HG02763 (cell line): ENCODE results near the gene DLG1.

Source experiments
- ATAC-seq: cut with Tn5 transposase; IDR thresholded peaks from one replicate; pipeline ENCODE4 v1.9.1; 2021; ENCODE audit warnings: mild to moderate bottlenecking, moderate library complexity; ENCODE audit not compliant: unreplicated experiment

Gene DLG1

GRCh38 chr3:197320582-197320981 lies 22.2 kb upstream of the DLG1 start:
- no peak for ATAC-seq

GRCh38 chr3:197317250-197317963 lies 19.0 kb upstream of the DLG1 start:
- ATAC-seq: no peak

- ATAC-seq: no peak
Measured at GRCh38 chr3:197312431-197312830, 14.0 kb upstream of the DLG1 start.

GRCh38 chr3:197311591-197311990 lies 13.2 kb upstream of the DLG1 start:
- no peak for ATAC-seq

GRCh38 chr3:197309528-197310361 lies 11.3 kb upstream of the DLG1 start:
- ATAC-seq: no peak

- ATAC-seq: no peak
Measured at GRCh38 chr3:197308591-197308990, 10.2 kb upstream of the DLG1 start.

GRCh38 chr3:197306374-197307086 lies 8.1 kb upstream of the DLG1 start:
- no peak for ATAC-seq

GRCh38 chr3:197305854-197306253 lies 7.4 kb upstream of the DLG1 start:
- peak; percentile 91 for ATAC-seq

GRCh38 chr3:197303452-197303851 lies 5.0 kb upstream of the DLG1 start:
- no peak for ATAC-seq

GRCh38 chr3:197302696-197303341 lies 4.4 kb upstream of the DLG1 start:
- no peak for ATAC-seq

- no peak for ATAC-seq
Measured at GRCh38 chr3:197302033-197302432, 3.6 kb upstream of the DLG1 start.

GRCh38 chr3:197300361-197300760 lies 1.9 kb upstream of the DLG1 start:
- ATAC-seq: no peak

GRCh38 chr3:197298945-197299854 lies 788 bp upstream of the DLG1 start:
- no peak for ATAC-seq

- ATAC-seq: peak; percentile 73
Measured at GRCh38 chr3:197297476-197298340, 704 bp downstream of the DLG1 start.

- ATAC-seq: no peak
Measured at GRCh38 chr3:197297002-197297401, 1.4 kb downstream of the DLG1 start.

- ATAC-seq: no peak
Measured at GRCh38 chr3:197296545-197296944, 1.9 kb downstream of the DLG1 start.

- ATAC-seq: no peak
Measured at GRCh38 chr3:197295871-197296270, 2.5 kb downstream of the DLG1 start.

- ATAC-seq: no peak
Measured at GRCh38 chr3:197293605-197294237, 4.7 kb downstream of the DLG1 start.

- ATAC-seq: no peak
Measured at GRCh38 chr3:197292648-197293047, 5.8 kb downstream of the DLG1 start.
